CD4-positive, CD25-positive, alpha-beta regulatory T cell (primary cell): ENCODE data around the gene AIMP2. TPM values are rescaled to one million over a fixed set of nuclear protein-coding genes. Genes with fewer than 3 reads are reported as not detected.
A peak's percentile ranks its signal among the peaks of the same experiment; 100 is the strongest.
"Not testable (repeated sequence)": the region's sequence is repeated elsewhere in the genome, so short reads cannot be mapped to it uniquely, and the experiment has no call there.

Experiments used
- ATAC-seq, 2 donors: fragments of 150-1000 bp; cut with Tn5 transposase; one replicate each; pipeline ENCODE4 v1.10.0; 2021; ENCODE audit warnings: low read depth in 2 of 2, moderate number of reproducible peaks in 2 of 2, moderate library complexity in 1 of 2
- DNase-seq, 3 donors: peaks; one replicate each; pipeline versions ENCODE4 v3.0.0 to v3.0.0-alpha.2; 2012 to 2022; ENCODE audit warnings: mixed read lengths in 1 of 3
- H3K27ac ChIP-seq: one replicate; pipeline ENCODE4 v1.7.0; 2013; ENCODE audit warnings: mild to moderate bottlenecking, low read length; ENCODE audit not compliant: insufficient read depth, poor library complexity, severe bottlenecking
- H3K27me3 ChIP-seq: one replicate; pipeline ENCODE4 v1.7.0; 2013; ENCODE audit warnings: low read length; ENCODE audit not compliant: control insufficient read depth, insufficient read depth
- H3K36me3 ChIP-seq: one replicate; pipeline ENCODE4 v1.7.0; 2013; ENCODE audit warnings: mild to moderate bottlenecking, low read length, moderate library complexity; ENCODE audit not compliant: control insufficient read depth, insufficient read depth
- H3K4me1 ChIP-seq: 2 replicates; pipeline ENCODE4 v1.7.0; 2013; ENCODE audit warnings: mild to moderate bottlenecking, low read length; ENCODE audit not compliant: insufficient read depth, control insufficient read depth, poor library complexity, severe bottlenecking
- H3K4me3 ChIP-seq: one replicate; pipeline ENCODE4 v1.7.0; 2013; ENCODE audit warnings: low read depth, mild to moderate bottlenecking, low read length, moderate library complexity
- H3K9me3 ChIP-seq, 2 experiments: 1 replicate in 1 of 2; 2 replicates in 1 of 2; pipeline ENCODE4 v1.7.0; 2013; ENCODE audit warnings: low read length in 2 of 2, mild to moderate bottlenecking in 1 of 2, moderate library complexity in 1 of 2; ENCODE audit not compliant: control insufficient read depth in 2 of 2
- H3K27ac Mint-ChIP-seq, 3 donors: one replicate each; pipeline ENCODE4 v1.8.0; 2020 to 2022; ENCODE audit warnings: mild to moderate bottlenecking in 3 of 3, mixed read lengths in 3 of 3, moderate library complexity in 2 of 3
- H3K27me3 Mint-ChIP-seq: one replicate; pipeline ENCODE4 v1.8.0; 2022; ENCODE audit warnings: mild to moderate bottlenecking, mixed read lengths
- H3K36me3 Mint-ChIP-seq: one replicate; pipeline ENCODE4 v1.8.0; 2020; ENCODE audit warnings: mixed read lengths
- H3K4me1 Mint-ChIP-seq, 4 donors: one replicate each; pipeline ENCODE4 v1.8.0; 2020 to 2022; ENCODE audit warnings: mixed read lengths in 4 of 4, mild to moderate bottlenecking in 1 of 4
- H3K4me3 Mint-ChIP-seq, 4 donors: one replicate each; pipeline ENCODE4 v1.8.0; 2020 to 2022; ENCODE audit warnings: mild to moderate bottlenecking in 4 of 4, mixed read lengths in 4 of 4, moderate library complexity in 3 of 4
- H3K9me3 Mint-ChIP-seq, 7 donors: one replicate each; pipeline ENCODE4 v1.8.0; 2020 to 2022; ENCODE audit warnings: mixed read lengths in 7 of 7, mild to moderate bottlenecking in 3 of 7, moderate library complexity in 2 of 7
- polyA plus RNA-seq, 4 donors: library from polyadenylated mRNA; unstranded; fragments of 300-500 nt; fragmentation: Illumina TruSeq; gene quantifications; one replicate each; pipeline ENCODE4 v1.2.3, GENCODE V29; 2021
- total RNA-seq: library from RNA; stranded (reverse); gene quantifications from one replicate; pipeline ENCODE4 v1.2.3, GENCODE V29; 2022

AIMP2 gene
- total and polyA plus RNA-seq, 5 donors from 2014 or later: 9.6 to 36.1 (median 26.0) TPM

- Mint-ChIP-seq H3K4me3 (no peak overlapping the region), H3K36me3 (peaks cover 29% of the 10 kb centered on the region), H3K27me3 (no peaks in the 10 kb centered on the region), H3K9me3 (no peaks in the 10 kb centered on the region), H3K4me1 (peaks cover 0 to 3% (median 0%) of the 10 kb centered on the region in 4 donors), H3K27ac (no peak overlapping the region)
- Histone ChIP-seq H3K27ac (no peak overlapping the region), H3K4me3 (no peak overlapping the region), H3K9me3 (no peaks in the 10 kb centered on the region), H3K36me3 (peaks cover 58% of the 10 kb centered on the region), H3K4me1 (no peaks in the 10 kb centered on the region), H3K27me3 (no peaks in the 10 kb centered on the region)
- ATAC-seq (peak; percentile 50 to 58), DNase-seq (peak; percentile 21 to 75 (median 63))
These were observed 11.8 kb upstream of the AIMP2 start for GRCh38 chr7:5997210-5997808.

GRCh38 chr7:6007386-6007785 is 1.7 kb upstream of the AIMP2 start:
- peaks cover 14% of the 10 kb centered on the region for H3K36me3 Mint-ChIP-seq
- no peaks in the 10 kb centered on the region for H3K27me3 ChIP-seq
- no peak for DNase-seq
- peak overlapping the region; percentile 4 to 50 (median 22) for H3K27ac Mint-ChIP-seq
- no peaks in the 10 kb centered on the region for H3K9me3 Mint-ChIP-seq
- H3K4me3 ChIP-seq: no peak overlapping the region
- H3K27me3 Mint-ChIP-seq: peaks cover 4% of the 10 kb centered on the region
- H3K4me3 Mint-ChIP-seq: peak overlapping the region; percentile 52 to 95 (median 77)
- peaks cover 11% of the 10 kb centered on the region for H3K36me3 ChIP-seq
- peak overlapping the region; percentile 15 for H3K27ac ChIP-seq
- no peak for ATAC-seq
- H3K9me3 ChIP-seq: no peaks in the 10 kb centered on the region
- peaks cover 11% of the 10 kb centered on the region for H3K4me1 ChIP-seq
- H3K4me1 Mint-ChIP-seq: peaks cover 5 to 42% (median 30%) of the 10 kb centered on the region in 4 donors

- not testable (repeated sequence) for H3K27me3 Mint-ChIP-seq, H3K36me3 ChIP-seq, H3K27me3 ChIP-seq, H3K9me3 Mint-ChIP-seq, ATAC-seq, H3K9me3 ChIP-seq
- DNase-seq: peak in 1 of 3 donors; percentile 11
- H3K4me3 Mint-ChIP-seq: peak overlapping the region; percentile 52 to 98 (median 92)
- peaks cover 16% of the 10 kb centered on the region for H3K36me3 Mint-ChIP-seq
- peaks cover 10 to 48% (median 35%) of the 10 kb centered on the region in 4 donors for H3K4me1 Mint-ChIP-seq
- H3K4me1 ChIP-seq: peaks cover 11% of the 10 kb centered on the region
- peak overlapping the region; percentile 91 for H3K27ac ChIP-seq
- H3K27ac Mint-ChIP-seq: peak overlapping the region; percentile 14 to 94 (median 22)
- H3K4me3 ChIP-seq: peak overlapping the region; percentile 77
These were observed 1.1 kb upstream of the AIMP2 start for GRCh38 chr7:6007835-6008590.

DNA sequence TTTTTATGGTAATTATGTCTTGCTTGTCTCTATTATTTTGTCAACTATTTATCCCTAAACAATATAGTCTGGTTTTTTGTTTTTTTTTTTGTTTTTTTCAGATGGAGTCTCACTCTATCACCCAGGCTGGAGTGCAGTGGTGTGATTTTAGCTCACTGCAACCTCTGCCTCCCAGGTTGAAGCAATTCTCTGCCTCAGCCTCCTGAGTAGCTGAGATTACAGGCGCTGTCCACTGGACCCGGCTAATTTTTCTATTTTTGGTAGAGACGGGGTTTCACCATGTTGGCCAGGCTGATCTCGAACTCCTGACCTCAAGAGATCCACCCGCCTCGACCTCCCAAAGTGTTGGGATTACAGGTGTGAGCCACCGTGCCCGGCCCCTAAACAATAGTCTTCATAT is 1.3 kb downstream of the AIMP2 start:
- H3K27me3 Mint-ChIP-seq, H3K27ac ChIP-seq, H3K4me3 ChIP-seq, H3K9me3 ChIP-seq, H3K27me3 ChIP-seq, DNase-seq, ATAC-seq, H3K9me3 Mint-ChIP-seq, H3K36me3 ChIP-seq: not testable (repeated sequence)
- Mint-ChIP-seq H3K36me3 (peaks cover 12% of the 10 kb centered on the region), H3K27ac (peak overlapping the region in 1 of 3 donors; percentile 94), H3K4me3 (peak overlapping the region; percentile 87 to 92 (median 90)), H3K4me1 (peaks cover 10 to 49% (median 33%) of the 10 kb centered on the region in 4 donors)
- peaks cover 11% of the 10 kb centered on the region for H3K4me1 ChIP-seq

DNA sequence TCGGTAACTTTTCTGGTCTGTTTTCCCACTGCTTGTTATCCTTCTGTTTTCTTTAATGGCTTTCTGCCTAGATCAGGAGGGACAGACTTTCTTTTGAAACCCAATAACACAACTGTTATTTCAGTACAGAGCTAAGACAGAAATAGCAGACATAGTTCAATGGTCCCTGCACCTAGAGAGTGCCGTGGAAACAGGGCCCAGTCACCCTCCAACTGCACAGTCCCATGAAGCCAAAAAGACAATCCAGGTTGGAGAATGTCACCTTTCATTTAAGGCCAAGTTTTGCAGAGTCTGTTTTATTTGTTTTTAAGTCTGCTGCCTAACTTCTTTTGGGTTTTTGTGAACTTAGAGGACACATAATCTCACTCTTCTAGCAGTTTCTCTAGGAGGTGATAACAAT is 2.5 kb downstream of the AIMP2 start:
- no peak overlapping the region for H3K4me3 ChIP-seq
- H3K9me3 ChIP-seq: no peaks in the 10 kb centered on the region
- H3K27me3 Mint-ChIP-seq: peaks cover 4% of the 10 kb centered on the region
- H3K4me1 ChIP-seq: peaks cover 11% of the 10 kb centered on the region
- H3K27ac ChIP-seq: no peak overlapping the region
- H3K36me3 Mint-ChIP-seq: peaks cover 8% of the 10 kb centered on the region
- no peaks in the 10 kb centered on the region for H3K27me3 ChIP-seq
- H3K4me3 Mint-ChIP-seq: peak overlapping the region in 2 of 4 donors; percentile 47 to 55
- H3K27ac Mint-ChIP-seq: peak overlapping the region in 2 of 3 donors; percentile 44 to 56
- ATAC-seq (no peak), DNase-seq (no peak)
- H3K4me1 Mint-ChIP-seq: peaks cover 10 to 49% (median 29%) of the 10 kb centered on the region in 4 donors
- H3K36me3 ChIP-seq: peaks cover 8% of the 10 kb centered on the region
- H3K9me3 Mint-ChIP-seq: no peaks in the 10 kb centered on the region

- H3K27ac ChIP-seq: no peak overlapping the region
- H3K27ac Mint-ChIP-seq: peak overlapping the region in 1 of 3 donors; percentile 83
These were observed 3.5 kb downstream of the AIMP2 start for GRCh38 chr7:6012355-6013104.

GRCh38 chr7:6015917-6016652 is 7.0 kb downstream of the AIMP2 start:
- Mint-ChIP-seq H3K27ac (peak overlapping the region in 1 of 3 donors; percentile 29), H3K4me3 (no peak overlapping the region), H3K27me3 (no peaks in the 10 kb centered on the region), H3K36me3 (peaks cover 18% of the 10 kb centered on the region), H3K4me1 (peaks cover 5 to 23% (median 16%) of the 10 kb centered on the region in 4 donors), H3K9me3 (no peaks in the 10 kb centered on the region)
- H3K27ac ChIP-seq: no peak overlapping the region
- H3K9me3 ChIP-seq: no peaks in the 10 kb centered on the region
- no peaks in the 10 kb centered on the region for H3K27me3 ChIP-seq
- peaks cover 34% of the 10 kb centered on the region for H3K36me3 ChIP-seq
- ATAC-seq (no peak), DNase-seq (no peak)
- peaks cover under 1% of the 10 kb centered on the region for H3K4me1 ChIP-seq
- H3K4me3 ChIP-seq: no peak overlapping the region

More at GRCh38 chr7:6012355-6013104, 3.5 kb downstream of the AIMP2 start:
- Mint-ChIP-seq H3K36me3 (peaks cover 8% of the 10 kb centered on the region), H3K27me3 (peaks cover 4% of the 10 kb centered on the region), H3K4me1 (peaks cover 6 to 40% (median 26%) of the 10 kb centered on the region in 4 donors), H3K9me3 (no peaks in the 10 kb centered on the region), H3K4me3 (peak overlapping the region in 1 of 4 donors; percentile 61)
- DNase-seq (no peak), ATAC-seq (no peak)
- Histone ChIP-seq H3K27me3 (no peaks in the 10 kb centered on the region), H3K9me3 (no peaks in the 10 kb centered on the region), H3K4me1 (peaks cover 11% of the 10 kb centered on the region), H3K4me3 (no peak overlapping the region), H3K36me3 (peaks cover 12% of the 10 kb centered on the region)
